ENCODE data around the gene PLAC1. TPM values are rescaled to one million over a fixed set of nuclear protein-coding genes. Genes with fewer than 3 reads are reported as not detected.

Gene PLAC1
- total RNA-seq, 1 donor, result not detected

- Histone ChIP-seq H3K4me2 (ENCODE audit: insufficient read depth, low read length) (peak overlapping the region; percentile 10), H3K79me2 (ENCODE audit: insufficient read depth, low read length) (no peaks in the 10 kb centered on the region), H3K4me3 (ENCODE audit: insufficient read depth, low read length) (no peak overlapping the region), H3K27me3 (ENCODE audit: insufficient read depth, low read length) (no peaks in the 10 kb centered on the region), H3K4me1 (ENCODE audit: insufficient read depth, low read length) (peaks cover 42% of the 10 kb centered on the region), H3K9me3 (ENCODE audit: low read depth, low read length) (no peaks in the 10 kb centered on the region), H4K20me1 (ENCODE audit: insufficient read depth, low read length) (no peaks in the 10 kb centered on the region), H2AFZ (ENCODE audit: low read length) (no peak overlapping the region), H3K36me3 (ENCODE audit: insufficient read depth, low read length) (no peaks in the 10 kb centered on the region), H3K27ac (ENCODE audit: low read depth, low read length) (no peak overlapping the region)
- DNase-seq (ENCODE audit: insufficient read length, low spot score, missing footprints), result no peak
- no peak for TF ChIP-seq CTCF (IDR thresholded peaks at IDR 0.05; ENCODE audit: extremely low read depth, low read depth, low read length)
Measured at GRCh38 chrX:134624046-134624430, 34.2 kb downstream of the PLAC1 start.

- H3K36me3 ChIP-seq (ENCODE audit: insufficient read depth, low read length), result no peaks in the 10 kb centered on the region
- H3K27ac ChIP-seq (ENCODE audit: low read depth, low read length), result peak overlapping the region; percentile 62
- no peaks in the 10 kb centered on the region for H4K20me1 ChIP-seq (ENCODE audit: insufficient read depth, low read length)
- DNase-seq (ENCODE audit: insufficient read length, low spot score, missing footprints), result no peak
- H3K4me3 ChIP-seq (ENCODE audit: insufficient read depth, low read length), result no peak overlapping the region
- no peak overlapping the region for H2AFZ ChIP-seq (ENCODE audit: low read length)
- no peaks in the 10 kb centered on the region for H3K79me2 ChIP-seq (ENCODE audit: insufficient read depth, low read length)
- H3K4me1 ChIP-seq (ENCODE audit: insufficient read depth, low read length), result peaks cover 42% of the 10 kb centered on the region
- H3K9me3 ChIP-seq (ENCODE audit: low read depth, low read length), result no peaks in the 10 kb centered on the region
- no peak for TF ChIP-seq CTCF (IDR thresholded peaks at IDR 0.05; ENCODE audit: extremely low read depth, low read depth, low read length)
- peak overlapping the region; percentile 10 for H3K4me2 ChIP-seq (ENCODE audit: insufficient read depth, low read length)
- no peaks in the 10 kb centered on the region for H3K27me3 ChIP-seq (ENCODE audit: insufficient read depth, low read length)
Measured at GRCh38 chrX:134623293-134624045, 34.8 kb downstream of the PLAC1 start.

GRCh38 chrX:134622813-134623185, 35.5 kb downstream of the PLAC1 start:
- Histone ChIP-seq H3K27ac (ENCODE audit: low read depth, low read length) (peak overlapping the region; percentile 62), H3K36me3 (ENCODE audit: insufficient read depth, low read length) (no peaks in the 10 kb centered on the region), H3K27me3 (ENCODE audit: insufficient read depth, low read length) (no peaks in the 10 kb centered on the region), H3K4me2 (ENCODE audit: insufficient read depth, low read length) (peak overlapping the region; percentile 63), H3K9me3 (ENCODE audit: low read depth, low read length) (no peaks in the 10 kb centered on the region), H4K20me1 (ENCODE audit: insufficient read depth, low read length) (no peaks in the 10 kb centered on the region), H3K4me1 (ENCODE audit: insufficient read depth, low read length) (peaks cover 42% of the 10 kb centered on the region), H3K4me3 (ENCODE audit: insufficient read depth, low read length) (no peak overlapping the region), H3K79me2 (ENCODE audit: insufficient read depth, low read length) (no peaks in the 10 kb centered on the region), H2AFZ (ENCODE audit: low read length) (no peak overlapping the region)
- DNase-seq (ENCODE audit: insufficient read length, low spot score, missing footprints), result no peak
- TF ChIP-seq CTCF (IDR thresholded peaks at IDR 0.05; ENCODE audit: extremely low read depth, low read depth, low read length), result no peak

- peak overlapping the region; percentile 62 for H3K27ac ChIP-seq (ENCODE audit: low read depth, low read length)
- no peaks in the 10 kb centered on the region for H4K20me1 ChIP-seq (ENCODE audit: insufficient read depth, low read length)
- no peaks in the 10 kb centered on the region for H3K9me3 ChIP-seq (ENCODE audit: low read depth, low read length)
- no peak for TF ChIP-seq CTCF (IDR thresholded peaks at IDR 0.05; ENCODE audit: extremely low read depth, low read depth, low read length)
- no peaks in the 10 kb centered on the region for H3K27me3 ChIP-seq (ENCODE audit: insufficient read depth, low read length)
- peak overlapping the region; percentile 29 for H3K4me3 ChIP-seq (ENCODE audit: insufficient read depth, low read length)
- peak overlapping the region; percentile 63 for H3K4me2 ChIP-seq (ENCODE audit: insufficient read depth, low read length)
- no peaks in the 10 kb centered on the region for H3K79me2 ChIP-seq (ENCODE audit: insufficient read depth, low read length)
- H3K36me3 ChIP-seq (ENCODE audit: insufficient read depth, low read length), result no peaks in the 10 kb centered on the region
- peaks cover 42% of the 10 kb centered on the region for H3K4me1 ChIP-seq (ENCODE audit: insufficient read depth, low read length)
- DNase-seq (ENCODE audit: insufficient read length, low spot score, missing footprints), result peak; percentile 87
- peak overlapping the region; percentile 54 for H2AFZ ChIP-seq (ENCODE audit: low read length)
Measured at GRCh38 chrX:134622056-134622812, 36.0 kb downstream of the PLAC1 start.
